ENCODE results near the gene RAB11FIP5. TPM values are rescaled to one million over a fixed set of nuclear protein-coding genes. Genes with fewer than 3 reads are reported as not detected.

Gene RAB11FIP5
- total and polyA plus RNA-seq, 2 experiments from 2014 or later = 4.4 to 16.6 TPM

DNA sequence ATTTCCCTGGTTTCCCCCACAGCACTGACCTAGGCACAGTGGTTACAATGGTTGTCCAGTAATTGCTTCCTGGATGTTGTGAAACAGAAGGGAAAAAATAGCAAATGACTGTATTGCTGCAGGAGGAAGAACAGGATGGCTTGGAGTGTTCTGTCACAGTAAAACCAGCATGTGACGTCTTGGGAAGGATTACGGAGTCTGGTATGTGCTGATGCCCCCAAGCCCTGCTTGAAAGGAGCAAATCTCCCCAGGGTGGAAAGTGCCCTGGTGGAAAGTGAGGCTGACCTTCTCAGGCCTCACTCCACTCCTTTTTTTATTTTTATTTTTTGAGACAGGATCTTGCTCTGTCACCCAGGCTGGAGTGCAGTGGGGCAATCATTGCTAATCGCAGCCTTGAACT, 7.8 kb downstream of the RAB11FIP5 start:
- peaks cover 19% of the 10 kb centered on the region for H3K79me2 ChIP-seq (replicated peaks; ENCODE audit: insufficient read depth)
- Mint-ChIP-seq H3K27me3 (ENCODE audit: insufficient read depth, low read depth, poor library complexity) (peaks cover 2% of the 10 kb centered on the region), H3K9me3 (peaks cover 2% of the 10 kb centered on the region; the same call in 1 of the 3 replicates), H3K36me3 (ENCODE audit: low read depth) (peaks cover 7% of the 10 kb centered on the region; the same call in 2 of the 3 replicates), H3K4me1 (peaks cover 46% of the 10 kb centered on the region), H3K4me3 (no peak overlapping the region), H3K27ac (no peak overlapping the region)
- ATAC-seq = no peak
- H3K4me3 ChIP-seq = no peak overlapping the region
- H4K20me1 ChIP-seq (replicated peaks; ENCODE audit: insufficient read depth) = peaks cover 21% of the 10 kb centered on the region
- H3F3A ChIP-seq (replicated peaks; ENCODE audit: low read depth) = no peaks in the 10 kb centered on the region
- H3K36me3 ChIP-seq (ENCODE audit: insufficient read depth) = no peaks in the 10 kb centered on the region
- H3K9me2 ChIP-seq (ENCODE audit: insufficient read depth) = no peaks in the 10 kb centered on the region
- TF ChIP-seq JUNB (IDR thresholded peaks at IDR 0.05; ENCODE audit: unreplicated experiment) (no peak), POLR2AphosphoS5 (IDR thresholded peaks at IDR 0.05; ENCODE audit: low read depth) (no peak), ZNF114 (CRISPR knock-in tag; IDR thresholded peaks at IDR 0.05) (no peak), EZH2 (IDR thresholded peaks at IDR 0.05; ENCODE audit: low read depth, unreplicated experiment) (no peak), EZH2phosphoT487 (IDR thresholded peaks at IDR 0.05; ENCODE audit: unreplicated experiment) (no peak), ZNF462 (CRISPR knock-in tag; IDR thresholded peaks at IDR 0.05) (no peak), CTCF (conservative IDR thresholded peaks at IDR 0.05; ENCODE audit: low read depth in 2 of 2) (no peak), ZNF331 (CRISPR knock-in tag; IDR thresholded peaks at IDR 0.05; ENCODE audit: low read depth) (no peak), NANOG (IDR thresholded peaks at IDR 0.05; ENCODE audit: borderline replicate concordance) (no peak), CREB1 (CRISPR knock-in tag; IDR thresholded peaks at IDR 0.05; ENCODE audit: low read depth) (no peak), STAT1 (IDR thresholded peaks at IDR 0.05; ENCODE audit: unreplicated experiment) (no peak)
- TF ChIP-seq, protein P1, sequence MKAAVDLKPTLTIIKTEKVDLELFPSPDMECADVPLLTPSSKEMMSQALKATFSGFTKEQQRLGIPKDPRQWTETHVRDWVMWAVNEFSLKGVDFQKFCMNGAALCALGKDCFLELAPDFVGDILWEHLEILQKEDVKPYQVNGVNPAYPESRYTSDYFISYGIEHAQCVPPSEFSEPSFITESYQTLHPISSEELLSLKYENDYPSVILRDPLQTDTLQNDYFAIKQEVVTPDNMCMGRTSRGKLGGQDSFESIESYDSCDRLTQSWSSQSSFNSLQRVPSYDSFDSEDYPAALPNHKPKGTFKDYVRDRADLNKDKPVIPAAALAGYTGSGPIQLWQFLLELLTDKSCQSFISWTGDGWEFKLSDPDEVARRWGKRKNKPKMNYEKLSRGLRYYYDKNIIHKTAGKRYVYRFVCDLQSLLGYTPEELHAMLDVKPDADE (IDR thresholded peaks at IDR 0.05) = no peak
- TF ChIP-seq, protein P2, sequence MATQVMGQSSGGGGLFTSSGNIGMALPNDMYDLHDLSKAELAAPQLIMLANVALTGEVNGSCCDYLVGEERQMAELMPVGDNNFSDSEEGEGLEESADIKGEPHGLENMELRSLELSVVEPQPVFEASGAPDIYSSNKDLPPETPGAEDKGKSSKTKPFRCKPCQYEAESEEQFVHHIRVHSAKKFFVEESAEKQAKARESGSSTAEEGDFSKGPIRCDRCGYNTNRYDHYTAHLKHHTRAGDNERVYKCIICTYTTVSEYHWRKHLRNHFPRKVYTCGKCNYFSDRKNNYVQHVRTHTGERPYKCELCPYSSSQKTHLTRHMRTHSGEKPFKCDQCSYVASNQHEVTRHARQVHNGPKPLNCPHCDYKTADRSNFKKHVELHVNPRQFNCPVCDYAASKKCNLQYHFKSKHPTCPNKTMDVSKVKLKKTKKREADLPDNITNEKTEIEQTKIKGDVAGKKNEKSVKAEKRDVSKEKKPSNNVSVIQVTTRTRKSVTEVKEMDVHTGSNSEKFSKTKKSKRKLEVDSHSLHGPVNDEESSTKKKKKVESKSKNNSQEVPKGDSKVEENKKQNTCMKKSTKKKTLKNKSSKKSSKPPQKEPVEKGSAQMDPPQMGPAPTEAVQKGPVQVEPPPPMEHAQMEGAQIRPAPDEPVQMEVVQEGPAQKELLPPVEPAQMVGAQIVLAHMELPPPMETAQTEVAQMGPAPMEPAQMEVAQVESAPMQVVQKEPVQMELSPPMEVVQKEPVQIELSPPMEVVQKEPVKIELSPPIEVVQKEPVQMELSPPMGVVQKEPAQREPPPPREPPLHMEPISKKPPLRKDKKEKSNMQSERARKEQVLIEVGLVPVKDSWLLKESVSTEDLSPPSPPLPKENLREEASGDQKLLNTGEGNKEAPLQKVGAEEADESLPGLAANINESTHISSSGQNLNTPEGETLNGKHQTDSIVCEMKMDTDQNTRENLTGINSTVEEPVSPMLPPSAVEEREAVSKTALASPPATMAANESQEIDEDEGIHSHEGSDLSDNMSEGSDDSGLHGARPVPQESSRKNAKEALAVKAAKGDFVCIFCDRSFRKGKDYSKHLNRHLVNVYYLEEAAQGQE (IDR thresholded peaks at IDR 0.05; ENCODE audit: unreplicated experiment) = no peak
- H3K4me1 ChIP-seq (ENCODE audit: insufficient read depth) = peaks cover 19% of the 10 kb centered on the region
- no peaks in the 10 kb centered on the region for H3K27me3 ChIP-seq (ENCODE audit: insufficient read depth)
- no peak overlapping the region for H3K27ac ChIP-seq (ENCODE audit: low read depth)
- DNase-seq (ENCODE audit: low spot score) = no peak
- no peak overlapping the region for H2AFZ ChIP-seq
- H3K4me2 ChIP-seq = no peak overlapping the region
